ENCODE measurements around the gene PITPNM3.
A peak's percentile ranks its signal among the peaks of the same experiment; 100 is the strongest.
"Not testable (repeated sequence)": the region's sequence is repeated elsewhere in the genome, so short reads cannot be mapped to it uniquely, and the experiment has no call there.

Gene PITPNM3

DNA sequence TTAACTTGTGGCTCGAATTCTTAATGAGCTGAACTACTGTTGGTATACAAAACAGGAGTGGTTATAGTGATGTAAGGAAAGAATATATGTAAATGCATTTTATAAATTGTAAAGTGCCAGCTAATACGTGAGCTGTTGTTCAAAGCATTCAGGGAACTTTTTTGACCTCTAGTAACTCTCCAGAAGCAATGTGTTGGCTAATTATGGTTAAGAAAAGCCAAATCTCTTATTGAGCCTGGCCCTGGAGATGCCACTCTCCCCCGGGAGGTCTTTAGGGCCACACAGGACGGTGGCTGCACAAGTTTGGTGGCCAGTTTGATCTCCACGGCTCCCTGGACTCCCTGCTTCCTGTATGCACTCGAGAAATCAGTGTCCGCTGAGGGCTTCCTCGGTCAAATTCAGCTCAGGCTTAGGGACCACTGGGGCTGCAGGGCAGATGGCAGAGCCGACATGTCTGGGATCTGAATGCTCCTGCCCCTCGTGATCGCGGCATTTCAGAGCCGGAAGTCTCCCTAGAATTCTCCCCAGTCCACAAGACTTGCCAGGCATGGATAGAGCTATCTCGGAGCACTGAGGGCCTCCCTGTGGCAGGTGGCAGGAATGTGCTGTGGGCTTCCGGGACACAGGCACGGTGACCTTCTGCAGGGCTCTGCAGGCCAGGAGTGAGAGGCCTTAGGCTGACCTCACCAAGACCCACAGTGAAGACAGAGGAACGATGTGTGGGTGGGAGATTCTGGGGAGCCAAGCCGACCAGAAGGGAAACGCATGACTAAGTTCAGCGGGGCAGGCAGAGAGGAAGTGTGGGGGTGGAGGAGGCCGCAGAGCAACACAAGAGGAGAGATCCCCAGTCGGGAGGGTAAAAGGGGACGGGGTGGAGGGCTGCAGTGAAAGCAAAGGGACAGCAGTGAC lies 18.6 kb upstream of the PITPNM3 start:
- DNase-seq, result no peak

DNA sequence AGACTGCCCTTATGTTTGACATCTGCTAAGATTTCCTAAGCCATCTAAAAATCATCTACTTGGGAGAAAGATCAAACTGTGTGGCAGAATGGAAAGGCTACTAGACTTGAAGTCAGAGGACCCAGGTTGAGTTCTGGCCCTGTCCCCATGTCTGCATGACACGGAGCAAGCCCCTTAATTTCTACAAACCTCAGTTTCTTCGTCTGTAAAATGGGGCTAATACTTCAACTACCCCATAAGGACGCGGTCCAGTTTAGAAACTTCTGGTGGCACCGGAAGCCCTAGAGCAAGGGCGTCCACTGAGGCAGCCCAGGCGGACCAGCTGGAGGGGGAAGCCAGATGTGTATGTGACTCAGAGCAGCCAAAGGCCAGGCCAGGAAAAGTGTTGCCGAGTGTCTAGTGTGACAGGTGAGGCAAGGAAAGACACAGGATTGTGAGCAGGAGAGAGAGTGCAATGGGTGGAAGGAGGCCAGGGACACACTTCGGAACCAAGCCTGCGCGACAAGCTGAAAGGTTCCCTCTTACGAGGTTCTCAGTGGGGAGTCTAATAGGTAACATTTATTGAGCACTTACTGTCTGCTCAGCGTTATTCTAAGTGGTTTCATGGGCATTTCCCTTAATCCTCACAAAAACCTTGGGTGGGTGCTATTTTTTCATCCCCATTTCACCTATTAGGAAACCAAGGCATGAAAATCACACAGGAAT lies 17.8 kb upstream of the PITPNM3 start:
- no peak for DNase-seq

- DNase-seq, result not testable (repeated sequence)
Observed at GRCh38 chr17:6573495-6573894, 17.1 kb upstream of the PITPNM3 start.

- no peak for DNase-seq
Observed at GRCh38 chr17:6572972-6573370, 16.6 kb upstream of the PITPNM3 start.

GRCh38 chr17:6571452-6571781 lies 15.1 kb upstream of the PITPNM3 start:
- no peak for DNase-seq

GRCh38 chr17:6570731-6571451 lies 14.5 kb upstream of the PITPNM3 start:
- DNase-seq, result no peak

DNA sequence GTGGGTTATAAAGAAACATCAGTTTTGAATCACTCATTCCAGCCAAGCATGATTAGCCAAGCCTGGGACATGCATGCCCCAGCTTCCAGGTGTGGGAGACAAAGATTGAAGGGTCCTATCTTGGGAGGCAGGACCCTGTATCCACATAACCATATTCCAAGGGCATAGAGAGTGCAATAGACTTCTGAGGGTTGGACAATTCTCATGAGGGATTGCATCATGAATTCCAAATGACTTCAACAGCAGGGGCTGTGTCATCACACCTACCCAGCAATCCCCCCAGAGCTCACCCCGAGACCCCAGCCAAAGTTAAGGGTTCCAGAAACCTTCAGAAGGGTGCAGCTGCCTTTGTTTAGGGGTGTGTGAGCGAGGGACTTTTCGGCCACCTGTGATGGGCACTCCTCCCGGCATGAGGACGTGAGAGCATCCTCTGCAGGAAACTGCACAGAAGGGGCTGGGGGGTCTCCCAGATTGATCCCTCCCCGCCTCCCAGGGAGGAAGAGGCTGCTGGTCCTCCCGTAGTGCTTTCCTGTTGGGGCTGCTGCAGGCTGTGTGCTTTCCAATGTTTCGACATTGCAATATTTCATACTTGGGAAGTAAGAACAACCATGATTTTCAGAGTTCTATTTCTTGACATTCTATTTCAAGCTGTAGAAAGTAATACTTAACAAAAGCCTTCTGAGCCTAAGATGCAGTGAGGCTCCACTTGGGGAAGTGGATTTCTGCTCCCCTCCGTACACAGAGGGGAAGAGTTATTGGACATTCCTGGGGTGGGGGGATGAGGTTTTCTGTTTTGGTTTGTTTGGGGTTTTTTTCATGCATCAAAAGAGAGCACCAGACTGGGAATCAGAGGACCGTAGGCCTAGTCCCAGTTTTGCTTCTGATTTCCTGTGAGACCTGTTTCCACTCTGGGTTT lies 13.3 kb upstream of the PITPNM3 start:
- no peak for DNase-seq

- DNase-seq, result no peak
Observed at GRCh38 chr17:6568184-6568758, 11.9 kb upstream of the PITPNM3 start.

DNA sequence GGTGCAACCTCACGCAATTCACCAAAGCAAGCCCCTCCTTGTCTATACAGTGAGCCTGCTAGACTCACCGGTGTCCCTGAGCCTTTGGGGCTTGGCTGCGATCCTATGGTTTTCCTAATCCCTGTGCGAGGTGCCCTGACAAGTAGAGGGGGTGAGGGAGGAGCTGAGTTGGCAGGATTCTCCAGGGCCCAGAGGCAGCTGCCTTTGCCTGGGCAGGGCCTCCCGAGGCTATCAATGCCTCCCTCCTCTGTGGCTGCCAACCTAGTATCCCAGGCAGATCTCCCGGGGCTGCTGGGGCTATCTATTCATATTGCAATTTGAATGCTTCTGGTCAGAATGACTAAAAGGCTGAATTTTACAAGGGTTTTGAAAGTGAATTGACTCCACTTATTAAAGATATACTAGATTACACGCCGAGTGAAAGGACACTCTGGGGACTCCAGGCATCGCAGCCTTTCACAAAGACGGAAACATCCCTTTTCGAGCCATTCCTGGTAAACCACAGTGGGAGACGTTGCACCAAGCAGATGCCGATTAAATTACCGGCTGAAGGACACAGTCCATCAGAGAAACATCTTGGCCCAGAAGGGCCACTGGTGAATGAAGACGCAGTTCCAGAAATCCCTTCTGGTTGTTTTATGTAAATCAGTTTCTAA lies 11.3 kb upstream of the PITPNM3 start:
- no peak for DNase-seq

DNA sequence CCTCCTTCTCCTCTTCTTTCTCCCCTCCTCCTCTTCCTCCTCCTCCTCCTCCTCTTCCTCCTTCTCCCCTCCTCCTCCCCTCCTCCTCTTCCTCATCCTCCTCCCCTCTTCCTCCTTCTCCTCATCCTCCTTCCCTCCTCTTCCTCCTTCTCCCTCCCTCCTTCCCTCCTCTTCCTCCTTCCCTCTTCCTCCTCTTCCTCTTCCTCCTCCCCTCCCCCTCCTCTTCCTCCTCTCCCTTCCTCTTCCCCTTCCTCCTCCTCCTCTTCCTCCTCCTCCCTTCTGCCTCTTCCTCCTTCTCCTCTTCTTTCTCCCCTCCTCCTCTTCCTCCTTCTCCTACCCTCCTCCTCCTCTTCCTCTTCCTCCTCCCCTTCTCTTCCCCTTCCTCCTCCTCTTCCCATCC lies 5.1 kb upstream of the PITPNM3 start:
- no peak for DNase-seq

GRCh38 chr17:6560496-6560895 lies 4.1 kb upstream of the PITPNM3 start:
- no peak for DNase-seq

- DNase-seq, result no peak
Observed at GRCh38 chr17:6559753-6560215, 3.4 kb upstream of the PITPNM3 start.

DNA sequence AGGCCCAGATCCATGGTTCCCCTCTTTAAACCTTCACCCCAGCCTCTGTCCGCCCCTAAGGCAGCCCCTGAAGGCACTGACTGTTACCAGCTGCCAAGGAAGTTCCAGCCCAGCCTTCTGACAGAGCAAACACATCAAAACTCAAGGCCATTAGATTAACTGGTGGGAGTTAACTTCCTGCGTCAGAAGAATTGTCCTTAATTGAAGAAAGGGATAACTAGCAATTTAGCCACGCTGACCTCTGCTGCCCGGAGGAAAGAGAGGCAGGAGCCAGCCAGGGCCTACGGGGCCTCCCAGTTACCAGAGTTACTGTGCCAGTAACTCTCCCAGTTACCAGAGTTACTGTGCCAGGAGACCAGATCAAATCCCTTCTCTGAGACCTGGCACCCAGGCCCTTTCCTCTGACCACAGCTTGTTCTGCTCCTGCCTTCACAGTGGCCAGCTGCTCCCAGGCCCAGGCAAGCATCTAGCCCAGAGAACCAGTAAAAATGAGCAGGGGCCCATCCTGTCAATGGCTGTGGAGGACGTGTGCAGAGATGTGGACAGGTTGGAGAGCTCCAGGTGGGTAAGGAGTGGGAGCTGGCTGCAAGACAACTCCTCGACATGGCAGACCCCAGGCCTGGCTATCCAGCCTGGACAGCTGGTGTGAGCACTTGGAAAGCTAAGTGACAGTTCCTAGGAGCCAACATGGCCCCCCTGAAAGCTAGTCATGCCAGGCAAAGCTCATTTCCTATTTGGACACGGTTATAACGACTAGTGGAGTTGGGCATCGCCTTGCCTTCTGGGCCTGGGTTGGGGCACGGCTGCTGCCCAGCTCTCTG lies 2.8 kb upstream of the PITPNM3 start:
- DNase-seq, result no peak

DNA sequence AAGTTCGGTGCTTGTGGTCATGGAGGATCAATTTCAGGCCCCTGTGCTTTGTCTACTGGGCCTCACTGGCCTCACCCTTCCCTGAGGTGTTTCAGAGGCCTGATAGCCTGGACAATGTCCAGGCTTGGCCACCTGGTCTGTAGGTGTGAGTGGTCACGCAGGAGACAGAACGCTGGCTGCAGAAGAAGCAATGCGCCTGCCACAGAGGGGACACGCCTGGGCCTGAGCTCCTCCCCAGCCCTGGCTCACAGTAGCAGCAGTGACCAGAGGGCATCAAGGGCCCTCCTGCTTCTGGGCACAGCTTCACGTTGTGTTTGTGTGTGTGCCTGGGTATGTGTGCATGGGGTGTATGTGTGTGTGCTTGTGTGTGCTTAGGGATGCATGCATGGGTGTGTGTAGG lies 1.9 kb upstream of the PITPNM3 start:
- no peak for DNase-seq

DNA sequence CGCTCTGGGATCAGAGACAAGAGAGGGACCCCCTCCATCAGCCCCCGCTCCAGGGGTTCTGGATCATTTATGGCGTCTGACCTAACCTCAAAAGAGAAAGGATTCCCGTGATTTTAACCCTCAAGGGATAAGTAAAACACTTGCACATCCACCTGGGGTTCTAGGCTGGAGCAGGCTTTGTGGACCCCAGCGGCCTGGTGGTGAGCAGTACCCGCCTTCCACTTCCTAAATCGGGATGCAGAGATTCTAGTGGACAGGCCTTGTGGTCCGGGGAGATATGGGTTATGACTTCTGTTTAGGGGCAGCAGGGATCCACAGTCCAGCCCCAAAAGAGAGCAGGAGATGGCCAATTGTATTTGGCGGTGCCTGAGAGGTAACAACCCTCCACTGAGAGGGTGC lies 684 bp upstream of the PITPNM3 start:
- no peak for DNase-seq

DNA sequence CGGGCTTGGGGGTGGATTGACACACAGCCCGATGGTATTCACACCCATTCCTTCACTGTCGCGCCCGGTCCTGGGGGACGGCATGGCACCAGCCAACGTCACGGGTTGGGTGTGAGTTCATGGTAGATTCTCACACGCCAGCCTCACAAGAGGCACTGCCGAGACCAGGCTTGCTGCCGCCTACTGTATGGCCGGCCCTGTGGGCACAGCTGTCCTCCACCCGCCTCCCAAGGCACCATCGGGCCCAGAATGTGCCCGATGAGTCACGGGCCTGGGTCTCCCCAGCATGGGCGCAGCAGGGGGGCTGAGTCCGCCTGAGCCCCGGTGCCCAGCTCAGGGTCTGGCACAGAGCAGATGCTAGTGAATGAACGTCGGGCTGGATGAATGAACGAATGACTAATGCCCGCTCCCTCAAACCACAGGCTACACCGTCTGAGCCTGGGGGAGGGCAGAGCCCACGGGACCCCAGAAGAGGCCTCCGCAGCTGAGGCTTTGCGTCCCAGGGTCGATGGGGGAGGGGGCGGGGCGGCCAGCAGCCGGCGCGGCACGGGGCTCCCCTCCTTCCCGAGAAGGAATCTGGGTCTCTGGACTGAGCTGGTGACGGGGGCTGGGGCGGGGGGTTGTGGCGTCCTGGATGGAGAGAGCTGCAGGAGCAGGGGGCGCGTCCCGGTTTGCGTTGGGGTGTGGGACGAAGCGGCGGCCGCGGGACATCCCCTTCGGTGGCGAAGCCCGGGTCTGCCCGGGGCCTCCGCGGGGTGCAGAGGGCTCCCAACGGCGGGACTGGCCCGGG lies 829 bp downstream of the PITPNM3 start:
- no peak for DNase-seq

- no peak for DNase-seq
Observed at GRCh38 chr17:6554871-6555330, 1.5 kb downstream of the PITPNM3 start.

DNA sequence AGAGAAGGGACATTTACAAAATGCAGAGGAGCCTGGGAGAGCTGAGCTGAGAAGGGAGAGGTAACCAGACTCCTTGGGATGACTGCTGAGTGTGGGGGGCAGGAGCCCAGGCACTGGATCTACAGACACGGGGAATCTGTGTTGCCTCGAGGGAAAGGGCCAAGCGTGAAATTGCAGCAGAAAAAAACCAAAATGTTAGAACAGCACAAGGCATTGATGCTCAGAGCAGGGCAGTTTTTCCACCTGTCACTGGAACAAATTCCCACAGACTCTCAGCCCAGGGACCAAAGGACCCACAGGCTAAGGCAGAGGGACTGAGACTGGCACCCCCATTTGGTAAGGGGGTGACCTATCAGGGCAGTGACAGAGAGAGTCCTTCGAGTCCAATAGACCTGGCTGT lies 2.0 kb downstream of the PITPNM3 start:
- DNase-seq, result no peak

DNA sequence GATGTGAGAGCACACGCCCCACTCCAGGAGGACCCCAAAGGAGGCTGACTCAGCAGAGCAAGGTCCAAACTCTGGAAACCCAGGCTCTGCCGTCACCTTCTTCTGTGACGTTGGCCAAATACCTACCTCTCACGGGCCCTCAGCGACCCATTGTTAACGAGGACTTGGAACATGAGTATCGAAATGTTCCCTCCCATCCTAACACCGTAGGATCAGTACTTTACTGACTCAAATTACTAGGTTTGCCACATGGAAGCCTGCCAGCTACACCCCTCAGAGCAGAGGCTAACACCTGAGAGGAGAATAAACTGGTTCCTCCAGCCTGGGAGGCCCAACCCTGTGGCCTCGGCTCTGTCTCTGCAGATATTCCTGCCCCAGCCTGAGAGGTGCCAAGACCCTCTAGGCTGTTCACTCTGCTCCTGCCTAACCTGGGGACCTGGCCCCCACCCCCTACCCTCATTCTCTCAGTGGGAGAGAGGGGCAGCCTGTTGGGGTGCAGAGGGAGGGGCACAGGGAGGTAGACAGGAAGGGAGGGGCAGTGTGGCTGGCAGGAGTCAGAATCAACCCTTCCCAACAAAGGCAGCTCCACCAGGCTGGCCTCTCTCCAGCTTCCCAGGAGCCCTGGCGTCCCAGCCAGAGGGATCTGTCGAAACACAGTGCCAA lies 4.4 kb downstream of the PITPNM3 start:
- peak; percentile 72 for DNase-seq
